K562 (cell line): ENCODE results near the gene AS3MT. TPM values are rescaled to one million over a fixed set of nuclear protein-coding genes. Genes with fewer than 3 reads are reported as not detected.

Experiments used
- ARNT ChIP-seq, 2 experiments: fragments of 450-650 bp; IDR thresholded peaks; 2 replicates each; pipeline ENCODE4 v1.6.1; 2016; ENCODE audit warnings: mild to moderate bottlenecking in 1 of 2
- ASH1L ChIP-seq: fragments of 450-650 bp; IDR thresholded peaks from 2 replicates; pipeline ENCODE4 v1.6.1; 2018; ENCODE audit warnings: borderline replicate concordance, mild to moderate bottlenecking, low read depth; ENCODE audit not compliant: partially characterized antibody
- KDM1A ChIP-seq, 2 experiments: fragments of 450-650 bp; IDR thresholded peaks; 2 replicates each; pipeline ENCODE4 v1.6.1; 2016; ENCODE audit warnings: mild to moderate bottlenecking in 2 of 2
- RBM17 ChIP-seq: fragments of 200-400 bp; formaldehyde crosslinking; IDR thresholded peaks from 2 replicates; pipeline ENCODE4 v1.6.1; 2017; ENCODE audit warnings: low read depth, mild to moderate bottlenecking, low read length, borderline replicate concordance
- ZNF3 ChIP-seq: fragments of 250-450 bp; sonication (Bioruptor Pico); IDR thresholded peaks from 2 replicates; pipeline ENCODE4 v1.5.0; 2021; ENCODE audit warnings: mild to moderate bottlenecking, moderate library complexity
- polyA plus RNA-seq, 8 experiments: library from polyadenylated mRNA; depleted of rRNA in 4 of 8; stranded (reverse) in 5 of 8; unstranded in 3 of 8; fragments of >200 nt; fragmentation: Nextera tagmentation in 2 of 8; fragmentation: Illumina TruSeq in 1 of 8; extraction: Ambion mirVana in 2 of 8; extraction: Trizol in 1 of 8; gene quantifications; 2 replicates each; pipeline versions ENCODE4 v1.2.1 to v1.2.3, GENCODE V29; 2011 to 2014; ENCODE audit warnings: inconsistent platforms in 1 of 8, missing spikeins in 1 of 8
- total RNA-seq, 7 experiments: library from RNA; depleted of rRNA in 6 of 7; stranded (reverse); fragments of >200 nt in 6 of 7; fragmentation: Illumina TruSeq in 2 of 7; extraction: Trizol in 2 of 7; gene quantifications; 2 replicates each; pipeline versions ENCODE4 v1.2.1 to v1.2.3, GENCODE V29; 2011 to 2021; ENCODE audit warnings: low replicate concordance in 1 of 7
- TF ChIP-seq, protein P1 (sequence below): sonication (generic); formaldehyde crosslinking; IDR thresholded peaks from 2 replicates; pipeline ENCODE4 v1.8.0; 2022; ENCODE audit warnings: missing genetic modification reagents, mild to moderate bottlenecking, moderate library complexity, borderline replicate concordance
- TF ChIP-seq, protein P2 (sequence below): fragments of 200-800 bp; sonication (Bioruptor generic); IDR thresholded peaks from 2 replicates; pipeline ENCODE4 v1.6.1; 2017; ENCODE audit warnings: missing genetic modification characterization, missing compliant biosample characterization
- TF ChIP-seq, protein P3 (sequence below): sonication (generic); formaldehyde crosslinking; IDR thresholded peaks from 2 replicates; pipeline ENCODE4 v1.8.1; 2023; ENCODE audit warnings: mild to moderate bottlenecking, missing genetic modification reagents

AS3MT gene
- total and polyA plus RNA-seq, 9 of the 15 experiments (the other 6 are each of a cell fraction or from before 2014, with no cell fraction given): 0.04 to 0.33 (median 0.19) TPM; not detected in 2

DNA sequence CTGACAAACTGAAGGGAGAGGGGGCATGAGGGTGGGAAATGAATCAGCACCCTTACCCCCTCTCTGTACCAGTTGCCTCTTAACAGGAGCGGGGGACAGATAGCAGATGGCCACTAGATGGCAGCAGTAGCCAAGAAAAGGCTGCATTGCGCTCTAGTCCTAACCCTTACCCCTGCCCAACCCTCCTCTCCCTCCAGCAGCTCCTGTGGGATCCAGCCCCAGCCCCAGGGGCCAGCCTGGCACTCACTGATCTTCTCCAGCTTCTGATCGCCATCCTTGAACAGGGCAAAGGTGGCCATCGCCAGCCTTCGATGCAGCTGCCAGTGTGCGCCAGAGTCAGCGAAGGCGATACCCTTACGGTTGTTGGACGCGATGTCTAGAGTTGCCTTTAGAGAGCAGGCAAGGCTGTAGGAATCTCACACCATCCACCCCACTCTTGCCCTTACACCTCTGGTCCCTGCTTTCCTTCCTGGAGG lies 34.2 kb upstream of the AS3MT start (continued):
- TF ChIP-seq, protein P1, sequence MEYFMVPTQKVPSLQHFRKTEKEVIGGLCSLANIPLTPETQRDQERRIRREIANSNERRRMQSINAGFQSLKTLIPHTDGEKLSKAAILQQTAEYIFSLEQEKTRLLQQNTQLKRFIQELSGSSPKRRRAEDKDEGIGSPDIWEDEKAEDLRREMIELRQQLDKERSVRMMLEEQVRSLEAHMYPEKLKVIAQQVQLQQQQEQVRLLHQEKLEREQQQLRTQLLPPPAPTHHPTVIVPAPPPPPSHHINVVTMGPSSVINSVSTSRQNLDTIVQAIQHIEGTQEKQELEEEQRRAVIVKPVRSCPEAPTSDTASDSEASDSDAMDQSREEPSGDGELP (CRISPR knock-in tag): 0 out of 2 replicates have a peak, but pooled peaks have one; percentile 6
- TF ChIP-seq, protein P2, sequence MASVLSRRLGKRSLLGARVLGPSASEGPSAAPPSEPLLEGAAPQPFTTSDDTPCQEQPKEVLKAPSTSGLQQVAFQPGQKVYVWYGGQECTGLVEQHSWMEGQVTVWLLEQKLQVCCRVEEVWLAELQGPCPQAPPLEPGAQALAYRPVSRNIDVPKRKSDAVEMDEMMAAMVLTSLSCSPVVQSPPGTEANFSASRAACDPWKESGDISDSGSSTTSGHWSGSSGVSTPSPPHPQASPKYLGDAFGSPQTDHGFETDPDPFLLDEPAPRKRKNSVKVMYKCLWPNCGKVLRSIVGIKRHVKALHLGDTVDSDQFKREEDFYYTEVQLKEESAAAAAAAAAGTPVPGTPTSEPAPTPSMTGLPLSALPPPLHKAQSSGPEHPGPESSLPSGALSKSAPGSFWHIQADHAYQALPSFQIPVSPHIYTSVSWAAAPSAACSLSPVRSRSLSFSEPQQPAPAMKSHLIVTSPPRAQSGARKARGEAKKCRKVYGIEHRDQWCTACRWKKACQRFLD: no peak
- no peak for TF ChIP-seq ASH1L
- no peak for TF ChIP-seq KDM1A (IDR thresholded peaks at IDR 0.05)
- TF ChIP-seq ARNT (IDR thresholded peaks at IDR 0.05): no peak
- TF ChIP-seq RBM17: no peak
- TF ChIP-seq ZNF3: no peak
- TF ChIP-seq, protein P3, sequence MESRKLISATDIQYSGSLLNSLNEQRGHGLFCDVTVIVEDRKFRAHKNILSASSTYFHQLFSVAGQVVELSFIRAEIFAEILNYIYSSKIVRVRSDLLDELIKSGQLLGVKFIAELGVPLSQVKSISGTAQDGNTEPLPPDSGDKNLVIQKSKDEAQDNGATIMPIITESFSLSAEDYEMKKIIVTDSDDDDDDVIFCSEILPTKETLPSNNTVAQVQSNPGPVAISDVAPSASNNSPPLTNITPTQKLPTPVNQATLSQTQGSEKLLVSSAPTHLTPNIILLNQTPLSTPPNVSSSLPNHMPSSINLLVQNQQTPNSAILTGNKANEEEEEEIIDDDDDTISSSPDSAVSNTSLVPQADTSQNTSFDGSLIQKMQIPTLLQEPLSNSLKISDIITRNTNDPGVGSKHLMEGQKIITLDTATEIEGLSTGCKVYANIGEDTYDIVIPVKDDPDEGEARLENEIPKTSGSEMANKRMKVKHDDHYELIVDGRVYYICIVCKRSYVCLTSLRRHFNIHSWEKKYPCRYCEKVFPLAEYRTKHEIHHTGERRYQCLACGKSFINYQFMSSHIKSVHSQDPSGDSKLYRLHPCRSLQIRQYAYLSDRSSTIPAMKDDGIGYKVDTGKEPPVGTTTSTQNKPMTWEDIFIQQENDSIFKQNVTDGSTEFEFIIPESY (CRISPR knock-in tag): peak; percentile 50; the same call in 1 of the 2 replicates
- TF ChIP-seq, all 486 proteins: peak for 14
